ENCODE results near the gene WEE1.

DNA sequence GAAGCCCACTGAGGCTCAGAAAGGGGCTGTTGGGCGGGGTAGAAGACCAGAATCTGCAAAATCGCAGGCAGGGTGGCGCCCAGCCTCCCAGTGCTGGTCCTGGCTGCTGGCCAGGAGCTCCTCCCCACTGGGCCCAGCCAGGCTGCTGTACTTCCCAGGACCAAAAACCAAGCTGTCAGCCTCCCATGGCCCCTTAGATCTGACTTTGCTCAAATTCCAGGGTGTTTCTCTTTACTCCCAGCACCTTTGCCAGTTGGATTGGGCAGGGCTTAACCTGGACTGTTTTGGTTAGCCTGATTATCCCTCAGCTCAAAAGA, 44.2 kb upstream of the WEE1 start:
- TF ChIP-seq POLR2AphosphoS5 (IDR thresholded peaks at IDR 0.05), result peak in 1 of 4 donors; percentile 20
- TF ChIP-seq, protein P1, sequence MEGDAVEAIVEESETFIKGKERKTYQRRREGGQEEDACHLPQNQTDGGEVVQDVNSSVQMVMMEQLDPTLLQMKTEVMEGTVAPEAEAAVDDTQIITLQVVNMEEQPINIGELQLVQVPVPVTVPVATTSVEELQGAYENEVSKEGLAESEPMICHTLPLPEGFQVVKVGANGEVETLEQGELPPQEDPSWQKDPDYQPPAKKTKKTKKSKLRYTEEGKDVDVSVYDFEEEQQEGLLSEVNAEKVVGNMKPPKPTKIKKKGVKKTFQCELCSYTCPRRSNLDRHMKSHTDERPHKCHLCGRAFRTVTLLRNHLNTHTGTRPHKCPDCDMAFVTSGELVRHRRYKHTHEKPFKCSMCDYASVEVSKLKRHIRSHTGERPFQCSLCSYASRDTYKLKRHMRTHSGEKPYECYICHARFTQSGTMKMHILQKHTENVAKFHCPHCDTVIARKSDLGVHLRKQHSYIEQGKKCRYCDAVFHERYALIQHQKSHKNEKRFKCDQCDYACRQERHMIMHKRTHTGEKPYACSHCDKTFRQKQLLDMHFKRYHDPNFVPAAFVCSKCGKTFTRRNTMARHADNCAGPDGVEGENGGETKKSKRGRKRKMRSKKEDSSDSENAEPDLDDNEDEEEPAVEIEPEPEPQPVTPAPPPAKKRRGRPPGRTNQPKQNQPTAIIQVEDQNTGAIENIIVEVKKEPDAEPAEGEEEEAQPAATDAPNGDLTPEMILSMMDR (IDR thresholded peaks at IDR 0.05), result no peak
- TF ChIP-seq EP300 (IDR thresholded peaks at IDR 0.05), result no peak

All from sigmoid colon (tissue), 4 donors.